OCI-LY7 (cell line): ENCODE data around the gene HLA-DOA. TPM values are rescaled to one million over a fixed set of nuclear protein-coding genes. Genes with fewer than 3 reads are reported as not detected.

Experiments used
- BruUV-seq: library from RNA; stranded (reverse); fragments of 400-500 nt; replicated peaks from 2 replicates; lab custom pipeline; 2021; lab: Mats Ljungman, UMichigan
- CTCF ChIA-PET: fragments of 300-600 bp; sonication (Branson Sonifier 250); formaldehyde crosslinking; loops from one replicate; lab custom pipeline; 2022; ENCODE audit warnings: antibody characterized with exemption; ENCODE audit not compliant: unreplicated experiment; lab: Charles Lee
- POLR2A ChIA-PET: fragments of 300-600 bp; sonication (Branson Sonifier 250); formaldehyde crosslinking; loops from one replicate; lab custom pipeline; 2022; ENCODE audit warnings: antibody characterized with exemption; lab: Charles Lee
- DNase-seq: peaks from one replicate; pipeline ENCODE4 v3.0.0-alpha.2; 2015; ENCODE audit warnings: low spot score
- H2AFZ ChIP-seq: fragments of 200-600 bp; sonication (generic), shearing (Covaris generic); 2 replicates; pipeline ENCODE4 v1.6.1; 2014; ENCODE audit warnings: mild to moderate bottlenecking, antibody characterized with exemption, low read length, moderate library complexity
- H3K27ac ChIP-seq: fragments of 200-600 bp; sonication (generic); 2 replicates; pipeline ENCODE4 v1.5.1; 2014; ENCODE audit warnings: mixed run types, low read depth, mild to moderate bottlenecking, moderate library complexity, low read length, inconsistent platforms; ENCODE audit not compliant: poor library complexity, severe bottlenecking
- H3K36me3 ChIP-seq: fragments of 200-600 bp; sonication (generic); 2 replicates; pipeline ENCODE4 v1.6.1; 2014; ENCODE audit warnings: mild to moderate bottlenecking, antibody characterized with exemption, low read length, moderate library complexity, mixed read lengths; ENCODE audit not compliant: insufficient read depth
- H3K4me1 ChIP-seq: fragments of 200-600 bp; sonication (generic); 2 replicates; pipeline ENCODE4 v1.5.1; 2014; ENCODE audit warnings: mild to moderate bottlenecking, low read length; ENCODE audit not compliant: insufficient read depth, poor library complexity, severe bottlenecking
- H3K4me2 ChIP-seq: fragments of 200-600 bp; sonication (generic); 2 replicates; pipeline ENCODE4 v1.6.1; 2014; ENCODE audit warnings: mild to moderate bottlenecking, low read length
- H3K4me3 ChIP-seq: fragments of 200-600 bp; sonication (generic); 2 replicates; pipeline ENCODE4 v1.5.1; 2014; ENCODE audit warnings: mild to moderate bottlenecking, low read depth, low read length; ENCODE audit not compliant: poor library complexity, severe bottlenecking
- H3K79me2 ChIP-seq: fragments of 200-600 bp; sonication (generic); 2 replicates; pipeline ENCODE4 v1.6.1; 2016; ENCODE audit warnings: low read depth, mild to moderate bottlenecking, low read length, moderate library complexity, mixed read lengths; ENCODE audit not compliant: insufficient read depth
- H3K9me2 ChIP-seq: fragments of 200-600 bp; sonication (generic); 2 replicates; pipeline ENCODE4 v1.6.1; 2016; ENCODE audit warnings: mild to moderate bottlenecking, low read length, mixed read lengths; ENCODE audit not compliant: insufficient read depth
- H3K9me3 ChIP-seq: fragments of 200-600 bp; sonication (generic); 2 replicates; pipeline ENCODE4 v1.6.1; 2014; ENCODE audit warnings: mild to moderate bottlenecking, mixed run types, low read length, mixed read lengths
- H4K20me1 ChIP-seq: fragments of 200-600 bp; sonication (generic); 2 replicates; pipeline ENCODE4 v1.6.1; 2014; ENCODE audit warnings: mild to moderate bottlenecking, antibody characterized with exemption, low read length, moderate library complexity, mixed read lengths; ENCODE audit not compliant: insufficient read depth
- CTCF ChIP-seq: fragments of 200-600 bp; sonication (generic); conservative IDR thresholded peaks from 2 replicates; pipeline ENCODE4 v1.5.1; 2014; ENCODE audit warnings: mild to moderate bottlenecking, antibody characterized with exemption, low read length, moderate library complexity, mixed read lengths
- EZH2phosphoT487 ChIP-seq: fragments of 200-600 bp; sonication (generic); IDR thresholded peaks from 2 replicates; pipeline ENCODE4 v1.6.1; 2018; ENCODE audit warnings: low read depth, borderline replicate concordance, mild to moderate bottlenecking, mixed run types, antibody characterized with exemption, low read length, moderate library complexity, mixed read lengths
- intact Hi-C: fragments of 100-400 bp; cut with micrococcal nuclease; formaldehyde crosslinking; loops from one replicate; pipeline ENCODE4 v1.10.0; 2022; ENCODE audit not compliant: unreplicated experiment
- total RNA-seq, 2 experiments: library from RNA; depleted of rRNA in 1 of 2; stranded (reverse); fragments of >200 nt in 1 of 2; shearing (Covaris generic) in 1 of 2; gene quantifications; 2 replicates each; pipeline ENCODE4 v1.2.3, GENCODE V29; 2014 to 2022

HLA-DOA gene
- total RNA-seq, 2 experiments from 2014 or later = 55.0 to 78.3 TPM

GRCh38 chr6:32956176-32956575 is 53.2 kb downstream of the HLA-DOA start:
- peak overlapping the region; percentile 74 for H3K27ac ChIP-seq
- H3K79me2 ChIP-seq = peaks cover 22% of the 10 kb centered on the region
- H3K4me3 ChIP-seq = peak overlapping the region; percentile 27
- H3K4me2 ChIP-seq = peak overlapping the region; percentile 91
- ChIA-PET POLR2A (interaction anchor here (0.9 to 7.6 kb wide), 3 partner anchors 12 to 28 kb away, joined by 3 to 203 read pairs (median 5); partner anchors contain the start of gene BRD2), CTCF (no interaction called here)
- H3K36me3 ChIP-seq = no peaks in the 10 kb centered on the region; the same call in 1 of the 2 replicates
- intact Hi-C loops = no loop called here
- TF ChIP-seq CTCF (no peak), EZH2phosphoT487 (no peak)
- DNase-seq = peak; percentile 42
- H2AFZ ChIP-seq = peak overlapping the region; percentile 4; the same call in 1 of the 2 replicates
- H3K4me1 ChIP-seq = peaks cover 41% of the 10 kb centered on the region
- peaks cover 2% of the 10 kb centered on the region; the same call in 1 of the 2 replicates for H3K9me3 ChIP-seq
- H4K20me1 ChIP-seq = no peaks in the 10 kb centered on the region
- H3K9me2 ChIP-seq = no peaks in the 10 kb centered on the region
- BruUV-seq = no TSS peak

- Histone ChIP-seq H3K79me2 (peaks cover 26% of the 10 kb centered on the region), H3K36me3 (peaks cover 4% of the 10 kb centered on the region), H3K27ac (peak overlapping the region; percentile 74), H3K4me3 (peak overlapping the region; percentile 27), H3K4me2 (peak overlapping the region; percentile 91), H3K9me2 (no peaks in the 10 kb centered on the region), H2AFZ (peak overlapping the region; percentile 33; the same call in 1 of the 2 replicates), H4K20me1 (no peaks in the 10 kb centered on the region), H3K9me3 (no peaks in the 10 kb centered on the region), H3K4me1 (peaks cover 50% of the 10 kb centered on the region)
- CTCF ChIA-PET = interaction anchor here (0.7 to 3.8 kb wide), 6 partner anchors 15 to 100 kb away, joined by 3 to 23 read pairs (median 4); no protein-coding TSS in a partner anchor
- TF ChIP-seq CTCF = peak; percentile 87
- no peak for TF ChIP-seq EZH2phosphoT487
- intact Hi-C loops = no loop called here
- POLR2A ChIA-PET = interaction anchor here (0.6 to 7.6 kb wide), 13 partner anchors 8 to 1148 kb away, joined by 3 to 203 read pairs (median 4); partner anchors contain the start of genes BRD2, HLA-DMB and LSM2
- no TSS peak for BruUV-seq
- peak; percentile 76 for DNase-seq
These were observed 54.2 kb downstream of the HLA-DOA start for GRCh38 chr6:32954986-32955802.
